OCI-LY7 (cell line): ENCODE results near the gene ADAMTS9. TPM values are rescaled to one million over a fixed set of nuclear protein-coding genes. Genes with fewer than 3 reads are reported as not detected.

Experiments
- BruUV-seq: library from RNA; stranded (reverse); fragments of 400-500 nt; replicated peaks from 2 replicates; lab custom pipeline; 2021; lab: Mats Ljungman, UMichigan
- CTCF ChIA-PET: fragments of 300-600 bp; sonication (Branson Sonifier 250); formaldehyde crosslinking; loops from one replicate; lab custom pipeline; 2022; ENCODE audit warnings: antibody characterized with exemption; ENCODE audit not compliant: unreplicated experiment; lab: Charles Lee
- POLR2A ChIA-PET: fragments of 300-600 bp; sonication (Branson Sonifier 250); formaldehyde crosslinking; loops from one replicate; lab custom pipeline; 2022; ENCODE audit warnings: antibody characterized with exemption; lab: Charles Lee
- DNase-seq: peaks from one replicate; pipeline ENCODE4 v3.0.0-alpha.2; 2015; ENCODE audit warnings: low spot score
- H2AFZ ChIP-seq: fragments of 200-600 bp; sonication (generic), shearing (Covaris generic); 2 replicates; pipeline ENCODE4 v1.6.1; 2014; ENCODE audit warnings: mild to moderate bottlenecking, antibody characterized with exemption, low read length, moderate library complexity
- H3K27ac ChIP-seq: fragments of 200-600 bp; sonication (generic); 2 replicates; pipeline ENCODE4 v1.5.1; 2014; ENCODE audit warnings: mixed run types, low read depth, mild to moderate bottlenecking, moderate library complexity, low read length, inconsistent platforms; ENCODE audit not compliant: poor library complexity, severe bottlenecking
- H3K36me3 ChIP-seq: fragments of 200-600 bp; sonication (generic); 2 replicates; pipeline ENCODE4 v1.6.1; 2014; ENCODE audit warnings: mild to moderate bottlenecking, antibody characterized with exemption, low read length, moderate library complexity, mixed read lengths; ENCODE audit not compliant: insufficient read depth
- H3K4me1 ChIP-seq: fragments of 200-600 bp; sonication (generic); 2 replicates; pipeline ENCODE4 v1.5.1; 2014; ENCODE audit warnings: mild to moderate bottlenecking, low read length; ENCODE audit not compliant: insufficient read depth, poor library complexity, severe bottlenecking
- H3K4me2 ChIP-seq: fragments of 200-600 bp; sonication (generic); 2 replicates; pipeline ENCODE4 v1.6.1; 2014; ENCODE audit warnings: mild to moderate bottlenecking, low read length
- H3K4me3 ChIP-seq: fragments of 200-600 bp; sonication (generic); 2 replicates; pipeline ENCODE4 v1.5.1; 2014; ENCODE audit warnings: mild to moderate bottlenecking, low read depth, low read length; ENCODE audit not compliant: poor library complexity, severe bottlenecking
- H3K79me2 ChIP-seq: fragments of 200-600 bp; sonication (generic); 2 replicates; pipeline ENCODE4 v1.6.1; 2016; ENCODE audit warnings: low read depth, mild to moderate bottlenecking, low read length, moderate library complexity, mixed read lengths; ENCODE audit not compliant: insufficient read depth
- H3K9me2 ChIP-seq: fragments of 200-600 bp; sonication (generic); 2 replicates; pipeline ENCODE4 v1.6.1; 2016; ENCODE audit warnings: mild to moderate bottlenecking, low read length, mixed read lengths; ENCODE audit not compliant: insufficient read depth
- H3K9me3 ChIP-seq: fragments of 200-600 bp; sonication (generic); 2 replicates; pipeline ENCODE4 v1.6.1; 2014; ENCODE audit warnings: mild to moderate bottlenecking, mixed run types, low read length, mixed read lengths
- H4K20me1 ChIP-seq: fragments of 200-600 bp; sonication (generic); 2 replicates; pipeline ENCODE4 v1.6.1; 2014; ENCODE audit warnings: mild to moderate bottlenecking, antibody characterized with exemption, low read length, moderate library complexity, mixed read lengths; ENCODE audit not compliant: insufficient read depth
- CTCF ChIP-seq: fragments of 200-600 bp; sonication (generic); conservative IDR thresholded peaks from 2 replicates; pipeline ENCODE4 v1.5.1; 2014; ENCODE audit warnings: mild to moderate bottlenecking, antibody characterized with exemption, low read length, moderate library complexity, mixed read lengths
- EZH2phosphoT487 ChIP-seq: fragments of 200-600 bp; sonication (generic); IDR thresholded peaks from 2 replicates; pipeline ENCODE4 v1.6.1; 2018; ENCODE audit warnings: low read depth, borderline replicate concordance, mild to moderate bottlenecking, mixed run types, antibody characterized with exemption, low read length, moderate library complexity, mixed read lengths
- intact Hi-C: fragments of 100-400 bp; cut with micrococcal nuclease; formaldehyde crosslinking; loops from one replicate; pipeline ENCODE4 v1.10.0; 2022; ENCODE audit not compliant: unreplicated experiment
- total RNA-seq, 2 experiments: library from RNA; depleted of rRNA in 1 of 2; stranded (reverse); fragments of >200 nt in 1 of 2; shearing (Covaris generic) in 1 of 2; gene quantifications; 2 replicates each; pipeline ENCODE4 v1.2.3, GENCODE V29; 2014 to 2022

Gene ADAMTS9
- total RNA-seq, 2 experiments from 2014 or later, result not detected

DNA sequence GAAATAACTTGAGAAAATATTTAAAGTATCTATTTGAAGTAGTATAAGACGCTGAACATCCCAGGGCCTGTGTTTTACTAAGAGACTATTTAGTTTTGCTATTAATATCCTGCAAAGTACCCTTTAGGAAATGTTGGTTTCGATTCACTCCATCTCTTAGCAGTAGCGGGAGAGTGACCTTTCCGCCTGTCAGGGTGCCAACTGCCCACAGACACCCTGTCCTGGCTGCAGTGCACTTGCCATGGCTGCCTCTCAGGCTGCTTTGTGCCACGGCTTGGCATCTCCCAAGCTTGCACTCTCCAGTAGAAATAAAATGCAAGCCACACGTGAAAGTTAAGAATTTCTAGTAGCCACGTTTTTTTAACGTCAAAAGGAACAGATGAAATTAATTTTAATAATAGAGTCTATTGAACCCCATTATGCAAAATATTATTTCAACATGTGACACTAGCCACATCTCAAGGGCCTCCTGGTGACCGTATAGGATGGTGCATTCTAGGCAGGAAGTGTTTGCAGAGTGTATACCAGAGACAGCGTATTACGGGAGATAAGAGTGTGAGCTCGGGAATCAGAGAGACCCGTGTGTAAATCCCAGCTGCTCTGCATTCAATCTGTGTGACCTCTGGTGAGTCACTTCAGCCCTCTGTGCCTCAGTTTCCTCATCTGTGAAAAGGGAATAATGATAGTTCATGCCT is 19.8 kb downstream of the ADAMTS9 start:
- Histone ChIP-seq H4K20me1 (no peaks in the 10 kb centered on the region), H3K9me3 (no peaks in the 10 kb centered on the region), H2AFZ (no peak overlapping the region), H3K9me2 (no peaks in the 10 kb centered on the region), H3K4me3 (no peak overlapping the region), H3K36me3 (no peaks in the 10 kb centered on the region), H3K27ac (no peak overlapping the region), H3K4me2 (no peak overlapping the region), H3K79me2 (no peaks in the 10 kb centered on the region), H3K4me1 (no peaks in the 10 kb centered on the region)
- intact Hi-C loops, result no loop called here
- no peak for DNase-seq
- ChIA-PET POLR2A (no interaction called here), CTCF (no interaction called here)
- TF ChIP-seq CTCF, result no peak
- TF ChIP-seq EZH2phosphoT487, result no peak
- no TSS peak for BruUV-seq

- ChIA-PET CTCF (no interaction called here), POLR2A (no interaction called here)
- BruUV-seq, result no TSS peak
- H3K9me3 ChIP-seq, result no peaks in the 10 kb centered on the region
- no peaks in the 10 kb centered on the region for H3K9me2 ChIP-seq
- no peak overlapping the region for H3K4me3 ChIP-seq
- no peaks in the 10 kb centered on the region for H4K20me1 ChIP-seq
- no peak overlapping the region for H3K4me2 ChIP-seq
- H3K27ac ChIP-seq, result no peak overlapping the region
- no peaks in the 10 kb centered on the region for H3K4me1 ChIP-seq
- H3K36me3 ChIP-seq, result no peaks in the 10 kb centered on the region
- TF ChIP-seq EZH2phosphoT487, result no peak
- no peak for TF ChIP-seq CTCF
- intact Hi-C loops, result no loop called here
- no peak overlapping the region for H2AFZ ChIP-seq
- H3K79me2 ChIP-seq, result no peaks in the 10 kb centered on the region
- DNase-seq, result no peak
Observed at GRCh38 chr3:64667138-64667537, 20.7 kb downstream of the ADAMTS9 start.

GRCh38 chr3:64666171-64666588 is 21.6 kb downstream of the ADAMTS9 start:
- POLR2A ChIA-PET, result no interaction called here
- Histone ChIP-seq H3K4me3 (no peak overlapping the region), H3K9me3 (no peaks in the 10 kb centered on the region), H4K20me1 (no peaks in the 10 kb centered on the region), H3K4me2 (no peak overlapping the region), H3K27ac (no peak overlapping the region), H3K9me2 (no peaks in the 10 kb centered on the region), H3K79me2 (no peaks in the 10 kb centered on the region), H3K36me3 (no peaks in the 10 kb centered on the region), H3K4me1 (no peaks in the 10 kb centered on the region), H2AFZ (no peak overlapping the region)
- no peak for DNase-seq
- intact Hi-C loops, result no loop called here
- no peak for TF ChIP-seq CTCF
- no peak for TF ChIP-seq EZH2phosphoT487
- CTCF ChIA-PET, result no interaction called here
- no TSS peak for BruUV-seq
